Memory B cell (primary cell): Measurements from ENCODE around the gene FTH1.

ENCODE experiments used
- ATAC-seq: fragments of 150-1000 bp; cut with Tn5 transposase; 2 replicates; pipeline ENCODE4 v1.10.0; 2021; ENCODE audit warnings: low read depth, mild to moderate bottlenecking, moderate library complexity
- DNase-seq, 2 donors: peaks; one replicate each; pipeline ENCODE4 v3.0.0; 2022; ENCODE audit warnings: low spot score in 2 of 2
- H3K27ac Mint-ChIP-seq: one replicate; pipeline ENCODE4 v1.8.0; 2022; ENCODE audit warnings: mild to moderate bottlenecking, moderate library complexity, mixed read lengths
- H3K27me3 Mint-ChIP-seq: one replicate; pipeline ENCODE4 v1.8.0; 2022; ENCODE audit warnings: mixed read lengths
- H3K36me3 Mint-ChIP-seq: one replicate; pipeline ENCODE4 v1.8.0; 2022; ENCODE audit warnings: mild to moderate bottlenecking, mixed read lengths
- H3K4me1 Mint-ChIP-seq: one replicate; pipeline ENCODE4 v1.8.0; 2022; ENCODE audit warnings: mixed read lengths
- H3K4me3 Mint-ChIP-seq: one replicate; pipeline ENCODE4 v1.8.0; 2022; ENCODE audit warnings: mild to moderate bottlenecking, moderate library complexity, mixed read lengths
- H3K9me3 Mint-ChIP-seq: one replicate; pipeline ENCODE4 v1.8.0; 2022; ENCODE audit warnings: mixed read lengths

Gene FTH1

DNA sequence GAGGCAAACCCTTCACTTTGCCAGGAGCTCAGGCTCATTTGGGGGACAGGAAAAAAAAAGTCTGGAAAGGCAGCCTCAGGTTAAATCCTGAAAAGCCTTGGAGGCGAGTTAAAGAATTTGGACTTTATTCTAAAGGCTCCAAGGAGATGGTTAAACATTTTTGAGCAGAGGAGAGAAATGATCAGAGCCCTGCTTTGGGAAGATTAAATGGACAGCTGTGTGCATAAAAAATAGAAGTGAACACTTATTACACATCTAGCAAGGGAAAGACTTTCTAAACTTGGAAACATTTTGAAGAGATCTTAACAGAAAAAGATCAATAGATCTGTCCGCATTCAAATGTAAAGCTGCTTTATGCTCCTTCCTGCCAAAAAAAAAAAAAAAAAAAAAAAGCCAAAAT, 41.7 kb downstream of the FTH1 start:
- H3K27ac Mint-ChIP-seq: no peak overlapping the region
- DNase-seq (no peak), ATAC-seq (no peak)
- H3K4me3 Mint-ChIP-seq: no peak overlapping the region
- peaks cover 4% of the 10 kb centered on the region for H3K27me3 Mint-ChIP-seq
- no peaks in the 10 kb centered on the region for H3K36me3 Mint-ChIP-seq
- H3K4me1 Mint-ChIP-seq: peaks cover 3% of the 10 kb centered on the region
- no peaks in the 10 kb centered on the region for H3K9me3 Mint-ChIP-seq

- peaks cover 9% of the 10 kb centered on the region for H3K27me3 Mint-ChIP-seq
- no peak overlapping the region for H3K4me3 Mint-ChIP-seq
- no peaks in the 10 kb centered on the region for H3K9me3 Mint-ChIP-seq
- no peak overlapping the region for H3K27ac Mint-ChIP-seq
- no peak for DNase-seq
- H3K36me3 Mint-ChIP-seq: no peaks in the 10 kb centered on the region
- H3K4me1 Mint-ChIP-seq: peaks cover 3% of the 10 kb centered on the region
- no peak for ATAC-seq
Measured at GRCh38 chr11:61924064-61924455, 43.4 kb downstream of the FTH1 start.

- Mint-ChIP-seq H3K9me3 (no peaks in the 10 kb centered on the region), H3K27ac (no peak overlapping the region), H3K27me3 (peaks cover 15% of the 10 kb centered on the region), H3K4me3 (no peak overlapping the region), H3K36me3 (no peaks in the 10 kb centered on the region), H3K4me1 (peaks cover 4% of the 10 kb centered on the region)
- peak; percentile 53 for ATAC-seq
- no peak for DNase-seq
Measured at GRCh38 chr11:61923166-61924063, 44.0 kb downstream of the FTH1 start.

- Mint-ChIP-seq H3K36me3 (peaks cover 1% of the 10 kb centered on the region), H3K27me3 (peaks cover 24% of the 10 kb centered on the region), H3K4me1 (peaks cover 12% of the 10 kb centered on the region), H3K27ac (no peak overlapping the region), H3K9me3 (no peaks in the 10 kb centered on the region), H3K4me3 (no peak overlapping the region)
- DNase-seq: no peak
- ATAC-seq: peak; percentile 47
Measured at GRCh38 chr11:61922539-61922938, 44.9 kb downstream of the FTH1 start.

- Mint-ChIP-seq H3K9me3 (no peaks in the 10 kb centered on the region), H3K36me3 (peaks cover 1% of the 10 kb centered on the region), H3K27ac (no peak overlapping the region), H3K4me3 (no peak overlapping the region), H3K4me1 (peaks cover 13% of the 10 kb centered on the region), H3K27me3 (peaks cover 24% of the 10 kb centered on the region)
- no peak for ATAC-seq
- no peak for DNase-seq
Measured at GRCh38 chr11:61921446-61921845, 46.0 kb downstream of the FTH1 start.

GRCh38 chr11:61919705-61920631, 47.5 kb downstream of the FTH1 start:
- Mint-ChIP-seq H3K9me3 (no peaks in the 10 kb centered on the region), H3K4me3 (no peak overlapping the region), H3K27ac (no peak overlapping the region), H3K4me1 (peaks cover 13% of the 10 kb centered on the region), H3K36me3 (peaks cover 1% of the 10 kb centered on the region), H3K27me3 (peaks cover 32% of the 10 kb centered on the region)
- ATAC-seq: no peak
- no peak for DNase-seq

- Mint-ChIP-seq H3K4me3 (no peak overlapping the region), H3K36me3 (peaks cover 1% of the 10 kb centered on the region), H3K4me1 (peaks cover 13% of the 10 kb centered on the region), H3K9me3 (no peaks in the 10 kb centered on the region), H3K27ac (no peak overlapping the region), H3K27me3 (peaks cover 32% of the 10 kb centered on the region)
- no peak for ATAC-seq
- no peak for DNase-seq
Measured at GRCh38 chr11:61918938-61919704, 48.3 kb downstream of the FTH1 start.

DNA sequence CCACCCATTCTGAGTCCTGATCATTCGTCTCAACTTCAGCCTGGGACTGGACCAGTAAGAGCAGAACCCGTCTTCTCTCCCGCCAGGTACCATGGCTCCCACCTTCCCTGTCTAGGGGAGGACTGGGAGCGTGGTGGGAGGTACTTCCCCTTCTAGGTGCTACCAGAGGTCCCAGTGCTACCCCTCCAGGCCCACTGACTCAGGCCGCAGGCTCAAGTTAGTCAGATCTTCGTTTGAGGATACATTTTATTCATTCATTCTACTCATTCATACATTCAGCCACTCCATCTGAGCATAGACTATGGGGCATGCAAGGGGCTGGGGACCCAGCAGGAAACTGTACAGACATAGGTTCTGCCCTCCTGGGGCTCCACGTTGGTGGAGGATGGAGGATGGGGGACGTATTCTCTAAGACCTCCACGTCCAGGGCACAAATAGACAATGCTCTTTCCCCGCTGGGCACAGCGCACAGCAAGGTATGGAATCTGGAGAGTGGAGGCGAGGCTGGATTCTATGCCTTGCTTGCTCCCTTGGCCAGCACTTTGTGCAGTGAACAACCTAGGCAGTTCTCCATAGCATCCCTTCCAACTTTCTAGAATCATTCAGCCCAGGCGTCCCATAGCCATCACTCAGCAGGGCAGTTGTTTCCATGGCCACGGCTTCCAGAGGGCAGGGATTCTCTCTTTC, 49.0 kb downstream of the FTH1 start:
- H3K9me3 Mint-ChIP-seq: no peaks in the 10 kb centered on the region

DNA sequence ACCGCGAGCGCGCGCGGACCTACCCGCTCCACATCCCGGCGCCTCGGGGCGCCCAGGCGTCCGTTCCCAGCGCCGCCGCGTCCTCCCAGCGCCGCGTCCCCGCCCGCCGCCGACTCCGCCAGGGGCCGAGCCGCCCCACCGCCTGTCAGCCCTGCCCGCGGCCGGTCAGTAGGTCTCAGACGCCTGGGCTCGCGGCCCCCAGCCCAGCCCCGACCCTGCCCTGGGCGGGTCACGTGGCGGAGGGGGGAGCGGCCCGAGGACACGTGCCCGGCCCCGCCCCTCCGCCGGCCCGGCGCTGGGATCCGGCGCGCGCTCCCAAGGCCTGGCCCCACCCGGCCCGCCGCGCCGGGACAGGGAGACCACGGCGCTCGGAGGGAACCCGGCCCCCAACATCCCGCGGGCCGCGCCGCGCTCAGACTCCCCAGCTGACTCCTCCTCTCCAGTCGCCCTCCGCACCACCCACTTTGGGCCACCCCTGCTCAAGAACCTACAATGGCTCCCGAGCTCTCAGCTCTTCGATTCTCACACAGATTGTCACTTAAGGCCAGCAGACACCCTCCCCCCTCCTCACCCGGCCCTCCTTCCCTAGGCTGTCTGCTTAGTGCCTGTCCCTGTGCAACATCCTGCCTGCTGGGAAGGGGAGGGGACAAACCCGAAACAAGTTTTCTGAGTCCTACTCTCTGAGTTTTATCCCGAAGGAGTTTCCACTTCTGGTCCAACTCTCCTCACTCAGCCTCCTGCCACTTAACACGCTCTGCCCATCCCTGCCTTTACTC, 49.9 kb downstream of the FTH1 start, which contains the start of gene RAB3IL1:
RAB3IL1 (minus strand) TSS at position 233 of the 776 bp plus-strand sequence; CDS start at position 34, 199 bp downstream.
- H3K4me1 Mint-ChIP-seq: peaks cover 20% of the 10 kb centered on the region
- peaks cover 37% of the 10 kb centered on the region for H3K27me3 Mint-ChIP-seq
- peaks cover 1% of the 10 kb centered on the region for H3K36me3 Mint-ChIP-seq
- H3K9me3 Mint-ChIP-seq: no peaks in the 10 kb centered on the region
- peak within 1 kb of the TSS; percentile 84 for H3K4me3 Mint-ChIP-seq
- peak within 1 kb of the TSS; percentile 75 for H3K27ac Mint-ChIP-seq
- ATAC-seq (peak; percentile 44), DNase-seq (no peak)

More for the DNA sequence above, 49.0 kb downstream of the FTH1 start:
- Mint-ChIP-seq H3K27me3 (peaks cover 32% of the 10 kb centered on the region), H3K27ac (peak overlapping the region; percentile 75), H3K4me1 (peaks cover 13% of the 10 kb centered on the region), H3K4me3 (peak overlapping the region; percentile 84), H3K36me3 (peaks cover 1% of the 10 kb centered on the region)
- ATAC-seq (no peak), DNase-seq (no peak)

GRCh38 chr11:61916737-61917333, 50.6 kb downstream of the FTH1 start:
- H3K27ac Mint-ChIP-seq: no peak overlapping the region
- H3K4me3 Mint-ChIP-seq: peak overlapping the region; percentile 58

GRCh38 chr11:61914471-61915171, 52.8 kb downstream of the FTH1 start:
- ATAC-seq: no peak
- peaks cover 19% of the 10 kb centered on the region for H3K4me1 Mint-ChIP-seq
- H3K36me3 Mint-ChIP-seq: peaks cover 1% of the 10 kb centered on the region
- no peak overlapping the region for H3K4me3 Mint-ChIP-seq
- H3K9me3 Mint-ChIP-seq: no peaks in the 10 kb centered on the region
- H3K27me3 Mint-ChIP-seq: peaks cover 32% of the 10 kb centered on the region
- no peak for DNase-seq
- no peak overlapping the region for H3K27ac Mint-ChIP-seq

More at GRCh38 chr11:61916737-61917333, 50.6 kb downstream of the FTH1 start:
- peaks cover 22% of the 10 kb centered on the region for H3K4me1 Mint-ChIP-seq
- no peaks in the 10 kb centered on the region for H3K9me3 Mint-ChIP-seq
- H3K36me3 Mint-ChIP-seq: peaks cover 1% of the 10 kb centered on the region
- H3K27me3 Mint-ChIP-seq: peaks cover 40% of the 10 kb centered on the region
- DNase-seq (no peak), ATAC-seq (peak; percentile 37)
